GM12878 (cell line): ENCODE measurements around the gene AGBL4. TPM values are rescaled to one million over a fixed set of nuclear protein-coding genes. Genes with fewer than 3 reads are reported as not detected.

ENCODE experiments used
- ATAC-seq: fragments of 200-7000 bp; cut with Tn5 transposase; 3 replicates; pipeline ENCODE4 v1.9.1; 2020; ENCODE audit warnings: mild to moderate bottlenecking, moderate library complexity
- BruUV-seq: library from RNA; stranded (reverse); fragments of 400-500 nt; replicated peaks from 2 replicates; lab custom pipeline; 2021; lab: Mats Ljungman, UMichigan
- CTCF ChIA-PET: fragments of 300-600 bp; sonication (Branson Sonifier 250); formaldehyde crosslinking; extraction: SDS; loops from one replicate; lab custom pipeline; 2021; ENCODE audit warnings: inconsistent platforms; lab: Yijun Ruan, JAX
- POLR2A ChIA-PET: fragments of 350-600 bp; formaldehyde crosslinking; extraction: SDS; loops from one replicate; lab custom pipeline; 2021; ENCODE audit warnings: inconsistent platforms; lab: Charles Lee
- RAD21 ChIA-PET: fragments of 300-600 bp; sonication (Branson Sonifier 250); formaldehyde crosslinking; loops from one replicate; lab custom pipeline; 2023; ENCODE audit warnings: antibody characterized with exemption; ENCODE audit not compliant: unreplicated experiment; lab: Charles Lee
- SMC1A ChIA-PET: fragments of 300-600 bp; sonication (Branson Sonifier 250); formaldehyde crosslinking; loops from one replicate; lab custom pipeline; 2023; ENCODE audit not compliant: unreplicated experiment, uncharacterized antibody; lab: Charles Lee
- DNase-seq: peaks from one replicate; pipeline ENCODE4 v3.0.0-alpha.2; 2011; ENCODE audit warnings: low read depth, low spot score
- FAIRE-seq: peaks from 3 replicates; lab custom pipeline; 2011; peaks lifted over from hg19 to GRCh38; lab: Jason Lieb, UNC
- H2AFZ ChIP-seq: 2 replicates; pipeline ENCODE4 v1.6.0; 2011; ENCODE audit warnings: low read depth, low read length, control low read depth; ENCODE audit not compliant: control insufficient read depth
- H3K27ac ChIP-seq: 2 replicates; pipeline ENCODE4 v1.5.1; 2011; ENCODE audit warnings: control low read depth; ENCODE audit not compliant: control insufficient read depth, insufficient read depth
- H3K27me3 ChIP-seq, 2 experiments: replicated peaks in 1 of 2; 2 replicates each; pipeline versions ENCODE4 v1.6.0 to v1.6.1; 2011; ENCODE audit warnings: low read length in 1 of 2; ENCODE audit not compliant: control insufficient read depth in 2 of 2, insufficient read depth in 2 of 2
- H3K36me3 ChIP-seq, 2 experiments: 2 replicates each; pipeline ENCODE4 v1.5.1; 2011; ENCODE audit warnings: low read length in 1 of 2; ENCODE audit not compliant: control insufficient read depth in 2 of 2, insufficient read depth in 2 of 2
- H3K4me1 ChIP-seq: 2 replicates; pipeline ENCODE4 v1.6.1; 2011; ENCODE audit warnings: mild to moderate bottlenecking, low read length, moderate library complexity, mixed read lengths; ENCODE audit not compliant: control insufficient read depth, insufficient read depth
- H3K4me2 ChIP-seq: 2 replicates; pipeline ENCODE4 v1.6.0; 2011; ENCODE audit warnings: control low read depth; ENCODE audit not compliant: control insufficient read depth, insufficient read depth
- H3K4me3 ChIP-seq: fragments of 200-600 bp; sonication (generic); 2 replicates; pipeline ENCODE4 v1.5.1; 2016
- H3K79me2 ChIP-seq: 2 replicates; pipeline ENCODE4 v1.6.0; 2011; ENCODE audit warnings: low read length; ENCODE audit not compliant: control insufficient read depth, insufficient read depth
- H3K9ac ChIP-seq: 2 replicates; pipeline ENCODE4 v1.8.0; 2011; ENCODE audit warnings: low read length, control low read depth, mixed read lengths; ENCODE audit not compliant: control insufficient read depth, insufficient read depth
- H3K9me3 ChIP-seq: replicated peaks from 3 replicates; pipeline ENCODE4 v1.5.1; 2011; ENCODE audit warnings: mild to moderate bottlenecking, low read length; ENCODE audit not compliant: control insufficient read depth, insufficient read depth
- H4K20me1 ChIP-seq: 2 replicates; pipeline ENCODE4 v1.6.0; 2011; ENCODE audit not compliant: control insufficient read depth, insufficient read depth
- EP300 ChIP-seq, 2 experiments: fragments of 150-350 bp in 1 of 2; IDR thresholded peaks; 2 replicates each; pipeline ENCODE4 v1.6.1; 2011 to 2012; ENCODE audit warnings: low read depth in 2 of 2, low read length in 2 of 2, borderline replicate concordance in 1 of 2, improper control_type of control experiment in 1 of 2, inconsistent platforms in 1 of 2; ENCODE audit not compliant: control insufficient read depth in 1 of 2
- MEF2B ChIP-seq: fragments of 450-650 bp; IDR thresholded peaks from 2 replicates; pipeline ENCODE4 v1.6.1; 2018; ENCODE audit warnings: mild to moderate bottlenecking, moderate library complexity; ENCODE audit not compliant: partially characterized antibody, poor library complexity, severe bottlenecking
- MXI1 ChIP-seq: fragments of 150-350 bp; IDR thresholded peaks from 2 replicates; pipeline ENCODE4 v1.6.1; 2011; ENCODE audit warnings: low read depth, mild to moderate bottlenecking, inconsistent platforms, low read length, improper control_type of control experiment
- MYC ChIP-seq: IDR thresholded peaks from 2 replicates; pipeline ENCODE4 v1.6.1; 2011; ENCODE audit warnings: mild to moderate bottlenecking, low read length, moderate library complexity, inconsistent platforms; ENCODE audit not compliant: insufficient read depth, insufficient replicate concordance, insufficient read length, severe bottlenecking
- RBBP5 ChIP-seq: fragments of 200-600 bp; sonication (generic); conservative IDR thresholded peaks from 2 replicates; pipeline ENCODE4 v1.6.1; 2016
- SIN3A ChIP-seq: IDR thresholded peaks from 2 replicates; pipeline ENCODE4 v1.6.1; 2012; ENCODE audit warnings: low read depth, low read length, improper control_type of control experiment
- SMARCA5 ChIP-seq: fragments of 450-650 bp; IDR thresholded peaks from 2 replicates; pipeline ENCODE4 v1.6.1; 2017; ENCODE audit warnings: mild to moderate bottlenecking
- USF1 ChIP-seq: IDR thresholded peaks from 2 replicates; pipeline ENCODE4 v1.6.1; 2011; ENCODE audit warnings: borderline replicate concordance, low read depth, mild to moderate bottlenecking, moderate library complexity, mixed read lengths, low read length; ENCODE audit not compliant: insufficient read depth; ENCODE audit errors: extremely low read length
- ZNF274 ChIP-seq: IDR thresholded peaks from one replicate; pipeline ENCODE4 v1.8.0; 2011; ENCODE audit not compliant: insufficient read length, insufficient read depth
- WGBS: methylation state at CpG from one replicate; pipeline ENCODE4 v1.1.6; 2016; ENCODE audit warnings: low lambda C conversion rate; ENCODE audit not compliant: insufficient replicate concordance, insufficient coverage; ENCODE audit errors: missing lambda C conversion rate; 5-methylcytosine and 5-hydroxymethylcytosine counted together
- in situ Hi-C: fragments of 300-500 bp; cut with MboI; formaldehyde crosslinking; loops from 9 replicates; pipeline ENCODE4 v1.14.3; 2018; ENCODE audit warnings: mixed read lengths
- intact Hi-C: fragments of 100-400 bp; cut with micrococcal nuclease; formaldehyde crosslinking; loops from one replicate; pipeline ENCODE4 v1.14.2; 2022; ENCODE audit not compliant: unreplicated experiment
- polyA plus RNA-seq, 11 experiments: library from polyadenylated mRNA; depleted of rRNA in 4 of 11; unstranded in 6 of 11; stranded (reverse) in 5 of 11; fragments of >200 nt; fragmentation: Nextera tagmentation in 4 of 11; fragmentation: Illumina TruSeq in 1 of 11; extraction: Ambion mirVana in 4 of 11; extraction: Trizol in 1 of 11; gene quantifications; 1 replicate in 1 of 11; 2 replicates in 10 of 11; pipeline versions ENCODE4 v1.2.1 to v1.2.3, GENCODE V29; 2011 to 2016; ENCODE audit warnings: inconsistent platforms in 2 of 11, missing spikeins in 2 of 11, low read depth in 1 of 11
- total RNA-seq, 4 experiments: library from RNA; depleted of rRNA in 3 of 4; stranded (reverse); fragments of >200 nt in 3 of 4; fragmentation: Illumina TruSeq in 1 of 4; extraction: Trizol in 1 of 4; gene quantifications; 2 replicates each; pipeline versions ENCODE4 v1.2.1 to v1.2.3, GENCODE V29; 2013 to 2021
- TF ChIP-seq, protein P1 (sequence below): fragments of 450-650 bp; IDR thresholded peaks from 2 replicates; pipeline ENCODE4 v1.6.1; 2018; ENCODE audit warnings: mild to moderate bottlenecking, low read depth, moderate library complexity; ENCODE audit not compliant: partially characterized antibody
- TF ChIP-seq, protein P2 (sequence below): fragments of 450-650 bp; conservative IDR thresholded peaks from 2 replicates; pipeline ENCODE4 v1.6.1; 2017; ENCODE audit warnings: mild to moderate bottlenecking, moderate library complexity

The AGBL4 gene
- total and polyA plus RNA-seq, 10 of the 15 experiments (the other 5 are each of a cell fraction or from before 2014, with no cell fraction given), result 0.31 TPM; not detected in 9

DNA sequence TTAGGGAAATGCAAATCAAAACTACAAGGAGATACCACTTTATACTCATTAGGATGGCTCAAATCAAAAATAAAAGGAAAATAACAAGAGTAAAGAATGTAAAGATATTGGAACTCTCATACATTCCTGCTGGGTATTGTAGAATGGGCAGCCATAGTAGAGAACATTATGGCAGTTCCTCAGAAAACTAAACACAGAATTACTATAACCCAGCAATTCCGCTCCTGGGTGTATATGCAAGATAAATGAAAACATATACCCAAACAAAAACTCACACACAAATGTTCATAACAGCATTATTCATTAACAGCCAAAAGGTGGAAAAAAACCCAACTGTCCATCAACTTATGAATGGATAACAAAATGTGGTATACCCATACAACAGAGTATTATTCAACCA is 1258.4 kb downstream of the AGBL4 start (continued):
- TF ChIP-seq, protein P1, sequence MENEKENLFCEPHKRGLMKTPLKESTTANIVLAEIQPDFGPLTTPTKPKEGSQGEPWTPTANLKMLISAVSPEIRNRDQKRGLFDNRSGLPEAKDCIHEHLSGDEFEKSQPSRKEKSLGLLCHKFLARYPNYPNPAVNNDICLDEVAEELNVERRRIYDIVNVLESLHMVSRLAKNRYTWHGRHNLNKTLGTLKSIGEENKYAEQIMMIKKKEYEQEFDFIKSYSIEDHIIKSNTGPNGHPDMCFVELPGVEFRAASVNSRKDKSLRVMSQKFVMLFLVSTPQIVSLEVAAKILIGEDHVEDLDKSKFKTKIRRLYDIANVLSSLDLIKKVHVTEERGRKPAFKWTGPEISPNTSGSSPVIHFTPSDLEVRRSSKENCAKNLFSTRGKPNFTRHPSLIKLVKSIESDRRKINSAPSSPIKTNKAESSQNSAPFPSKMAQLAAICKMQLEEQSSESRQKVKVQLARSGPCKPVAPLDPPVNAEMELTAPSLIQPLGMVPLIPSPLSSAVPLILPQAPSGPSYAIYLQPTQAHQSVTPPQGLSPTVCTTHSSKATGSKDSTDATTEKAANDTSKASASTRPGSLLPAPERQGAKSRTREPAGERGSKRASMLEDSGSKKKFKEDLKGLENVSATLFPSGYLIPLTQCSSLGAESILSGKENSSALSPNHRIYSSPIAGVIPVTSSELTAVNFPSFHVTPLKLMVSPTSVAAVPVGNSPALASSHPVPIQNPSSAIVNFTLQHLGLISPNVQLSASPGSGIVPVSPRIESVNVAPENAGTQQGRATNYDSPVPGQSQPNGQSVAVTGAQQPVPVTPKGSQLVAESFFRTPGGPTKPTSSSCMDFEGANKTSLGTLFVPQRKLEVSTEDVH, result no peak
- TF ChIP-seq RBBP5, result no peak

- DNase-seq (no peak), ATAC-seq (no peak), FAIRE-seq (no peak)
- RAD21 ChIA-PET, result no interaction called here
- Histone ChIP-seq H3K4me2 (no peak overlapping the region), H3K27me3 (no peaks in the 10 kb centered on the region; a peak in 1 of 4 replicates), H3K27ac (no peak overlapping the region), H3K36me3 (no peaks in the 10 kb centered on the region), H4K20me1 (no peaks in the 10 kb centered on the region), H3K79me2 (no peaks in the 10 kb centered on the region), H3K4me3 (no peak overlapping the region), H2AFZ (no peak overlapping the region), H3K9ac (no peak overlapping the region), H3K9me3 (no peaks in the 10 kb centered on the region), H3K4me1 (no peaks in the 10 kb centered on the region)
- TF ChIP-seq SMARCA5 (no peak), EP300 (IDR thresholded peaks at IDR 0.05; ENCODE audit: borderline replicate concordance in 1 of 2, control insufficient read depth in 1 of 2, low read depth in 2 of 2, low read length in 2 of 2) (no peak), MXI1 (no peak), ZNF274 (no peak), USF1 (no peak), MEF2B (no peak), MYC (no peak), SIN3A (no peak)
- TF ChIP-seq, protein P1, result no peak
- TF ChIP-seq, protein P2, sequence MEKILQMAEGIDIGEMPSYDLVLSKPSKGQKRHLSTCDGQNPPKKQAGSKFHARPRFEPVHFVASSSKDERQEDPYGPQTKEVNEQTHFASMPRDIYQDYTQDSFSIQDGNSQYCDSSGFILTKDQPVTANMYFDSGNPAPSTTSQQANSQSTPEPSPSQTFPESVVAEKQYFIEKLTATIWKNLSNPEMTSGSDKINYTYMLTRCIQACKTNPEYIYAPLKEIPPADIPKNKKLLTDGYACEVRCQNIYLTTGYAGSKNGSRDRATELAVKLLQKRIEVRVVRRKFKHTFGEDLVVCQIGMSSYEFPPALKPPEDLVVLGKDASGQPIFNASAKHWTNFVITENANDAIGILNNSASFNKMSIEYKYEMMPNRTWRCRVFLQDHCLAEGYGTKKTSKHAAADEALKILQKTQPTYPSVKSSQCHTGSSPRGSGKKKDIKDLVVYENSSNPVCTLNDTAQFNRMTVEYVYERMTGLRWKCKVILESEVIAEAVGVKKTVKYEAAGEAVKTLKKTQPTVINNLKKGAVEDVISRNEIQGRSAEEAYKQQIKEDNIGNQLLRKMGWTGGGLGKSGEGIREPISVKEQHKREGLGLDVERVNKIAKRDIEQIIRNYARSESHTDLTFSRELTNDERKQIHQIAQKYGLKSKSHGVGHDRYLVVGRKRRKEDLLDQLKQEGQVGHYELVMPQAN, result no peak
- 57% methylated on average over 7 of the region's 7 CpGs for WGBS
- no TSS peak for BruUV-seq
- intact Hi-C loops, result no loop called here
- CTCF ChIA-PET, result no interaction called here
- POLR2A ChIA-PET, result no interaction called here
- in situ Hi-C loops, result no loop called here
- SMC1A ChIA-PET, result interaction anchor here (0.6 kb wide), 1 partner anchor 91 kb away, joined by 3 read pairs; no protein-coding TSS in a partner anchor
Observed at GRCh38 chr1:48761986-48762385, 1261.8 kb downstream of the AGBL4 start.
